Prostate gland (tissue), 2 donors: Measurements from ENCODE around the gene VEGFB.
A peak's percentile ranks its signal among the peaks of the same experiment; 100 is the strongest.

Experiments used
- CTCF ChIP-seq, 4 experiments: fragments of 200-600 bp in 2 of 4; fragments of 450-650 bp in 2 of 4; sonication (generic) in 2 of 4; IDR thresholded peaks; 1 replicate in 3 of 4; 2 replicates in 1 of 4; pipeline ENCODE4 v1.5.1; 2016 to 2019; ENCODE audit warnings: antibody characterized with exemption in 4 of 4, mild to moderate bottlenecking in 2 of 4, moderate library complexity in 2 of 4
- POLR2A ChIP-seq: fragments of 450-650 bp; IDR thresholded peaks from one replicate; pipeline ENCODE4 v1.6.1; 2016; ENCODE audit warnings: antibody characterized with exemption, mild to moderate bottlenecking

- TF ChIP-seq POLR2A (peak; percentile 38), CTCF (IDR thresholded peaks at IDR 0.05) (no peak)
These were observed 11.6 kb downstream of the VEGFB start for GRCh38 chr11:64245797-64246620.
